ENCODE measurements around the gene MTARC2. TPM values are rescaled to one million over a fixed set of nuclear protein-coding genes. Genes with fewer than 3 reads are reported as not detected.

Gene MTARC2
- total RNA-seq, 4 donors from 2014 or later, result 1.5 to 6.7 (median 6.1) TPM

GRCh38 chr1:220818421-220819173 lies 70.5 kb downstream of the MTARC2 start:
- WGBS, 2 donors, result 57 to 75% methylated on average over 12 to 14 of the region's 14 CpGs
- Histone ChIP-seq H3K9me3 (no peaks in the 10 kb centered on the region), H3K36me3 (no peaks in the 10 kb centered on the region), H3K4me3 (no peak overlapping the region), H3K27me3 (no peaks in the 10 kb centered on the region), H3K27ac (peak overlapping the region in 3 of 4 donors; percentile 60 to 82 (median 82)), H3K4me1 (peaks cover 0 to 11% (median 9%) of the 10 kb centered on the region in 3 donors)
- intact Hi-C loops (cut with DNase I), result loop anchor here (10.0 kb wide), 2 partner anchors 386 to 616 kb away; no protein-coding TSS in a partner anchor
- TF ChIP-seq, protein P1, sequence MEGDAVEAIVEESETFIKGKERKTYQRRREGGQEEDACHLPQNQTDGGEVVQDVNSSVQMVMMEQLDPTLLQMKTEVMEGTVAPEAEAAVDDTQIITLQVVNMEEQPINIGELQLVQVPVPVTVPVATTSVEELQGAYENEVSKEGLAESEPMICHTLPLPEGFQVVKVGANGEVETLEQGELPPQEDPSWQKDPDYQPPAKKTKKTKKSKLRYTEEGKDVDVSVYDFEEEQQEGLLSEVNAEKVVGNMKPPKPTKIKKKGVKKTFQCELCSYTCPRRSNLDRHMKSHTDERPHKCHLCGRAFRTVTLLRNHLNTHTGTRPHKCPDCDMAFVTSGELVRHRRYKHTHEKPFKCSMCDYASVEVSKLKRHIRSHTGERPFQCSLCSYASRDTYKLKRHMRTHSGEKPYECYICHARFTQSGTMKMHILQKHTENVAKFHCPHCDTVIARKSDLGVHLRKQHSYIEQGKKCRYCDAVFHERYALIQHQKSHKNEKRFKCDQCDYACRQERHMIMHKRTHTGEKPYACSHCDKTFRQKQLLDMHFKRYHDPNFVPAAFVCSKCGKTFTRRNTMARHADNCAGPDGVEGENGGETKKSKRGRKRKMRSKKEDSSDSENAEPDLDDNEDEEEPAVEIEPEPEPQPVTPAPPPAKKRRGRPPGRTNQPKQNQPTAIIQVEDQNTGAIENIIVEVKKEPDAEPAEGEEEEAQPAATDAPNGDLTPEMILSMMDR (IDR thresholded peaks at IDR 0.05), result no peak
- TF ChIP-seq POLR2A (IDR thresholded peaks at IDR 0.05), result no peak
- DNase-seq, result no peak

GRCh38 chr1:220819467-220820026 lies 71.4 kb downstream of the MTARC2 start:
- TF ChIP-seq, protein P1 (IDR thresholded peaks at IDR 0.05), result no peak
- TF ChIP-seq POLR2A (IDR thresholded peaks at IDR 0.05), result no peak
- no peak for DNase-seq

DNA sequence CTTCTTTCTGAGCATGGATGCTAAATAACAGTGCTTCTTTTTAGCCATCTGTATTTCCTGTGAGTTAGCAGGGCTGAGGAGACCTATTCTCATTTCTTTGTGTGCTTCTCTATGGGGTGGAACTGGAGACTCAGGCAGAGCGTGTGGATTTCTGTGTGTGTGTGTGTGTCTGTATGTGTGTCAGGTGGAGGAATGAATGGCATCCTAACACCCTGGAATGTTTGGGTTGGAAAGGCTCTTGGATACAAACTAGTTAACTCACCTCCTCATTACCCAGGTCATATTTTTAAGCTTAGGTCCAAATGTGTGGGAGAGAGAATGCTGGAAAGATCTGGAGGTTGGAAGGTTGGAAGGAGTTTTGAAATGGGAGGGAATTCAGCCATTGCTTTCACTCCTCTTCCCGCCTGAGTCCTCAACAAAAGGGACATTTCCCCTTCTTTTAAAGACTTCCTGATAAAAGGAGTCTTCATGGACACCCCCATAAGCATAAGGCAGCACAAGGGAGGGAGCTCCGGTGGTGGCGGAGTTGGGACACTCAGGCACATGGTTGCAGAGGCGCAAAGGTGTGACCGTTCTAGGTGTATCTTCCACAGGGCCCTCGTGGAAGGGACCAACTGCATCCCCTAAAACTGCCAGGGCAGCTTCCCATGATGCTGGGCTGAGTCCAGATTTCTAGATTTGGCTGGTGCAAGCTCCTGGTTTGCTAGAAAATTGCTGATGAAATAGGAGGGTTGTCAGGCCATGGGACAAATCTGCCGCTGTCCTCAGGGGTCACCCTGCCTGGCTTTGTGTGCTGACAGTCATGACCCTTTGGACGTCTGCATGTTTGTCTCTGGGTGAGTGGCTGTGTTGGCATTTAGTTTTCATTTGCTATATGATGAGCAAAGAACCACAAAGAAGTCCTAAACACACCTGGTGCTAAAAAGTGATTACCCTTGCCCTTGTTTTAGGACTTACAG lies 76.2 kb downstream of the MTARC2 start:
- H3K27ac ChIP-seq, result no peak overlapping the region
- H3K4me1 ChIP-seq, result peaks cover 0 to 5% (median 0%) of the 10 kb centered on the region in 3 donors
- H3K36me3 ChIP-seq, result no peaks in the 10 kb centered on the region
- H3K9me3 ChIP-seq, result no peaks in the 10 kb centered on the region
- WGBS, 2 donors, result 79 to 83% methylated on average over 6 to 7 of the region's 9 CpGs
- H3K27me3 ChIP-seq, result no peaks in the 10 kb centered on the region
- DNase-seq, result no peak
- no peak overlapping the region for H3K4me3 ChIP-seq
- TF ChIP-seq POLR2A (IDR thresholded peaks at IDR 0.05), result no peak
- TF ChIP-seq, protein P1 (IDR thresholded peaks at IDR 0.05), result no peak
- intact Hi-C loops (cut with DNase I), result no loop called here

More at GRCh38 chr1:220819467-220820026, 71.4 kb downstream of the MTARC2 start:
- no peaks in the 10 kb centered on the region for H3K27me3 ChIP-seq
- intact Hi-C loops (cut with DNase I), result loop anchor here (10.0 kb wide), 2 partner anchors 385 to 615 kb away; no protein-coding TSS in a partner anchor
- H3K9me3 ChIP-seq, result no peaks in the 10 kb centered on the region
- H3K27ac ChIP-seq, result peak overlapping the region in 3 of 4 donors; percentile 27 to 82 (median 82)
- no peak overlapping the region for H3K4me3 ChIP-seq
- H3K4me1 ChIP-seq, result peaks cover 0 to 11% (median 9%) of the 10 kb centered on the region in 3 donors
- WGBS, 2 donors, result 52 to 78% methylated on average over 1 of the region's 1 CpG
- H3K36me3 ChIP-seq, result no peaks in the 10 kb centered on the region

DNA sequence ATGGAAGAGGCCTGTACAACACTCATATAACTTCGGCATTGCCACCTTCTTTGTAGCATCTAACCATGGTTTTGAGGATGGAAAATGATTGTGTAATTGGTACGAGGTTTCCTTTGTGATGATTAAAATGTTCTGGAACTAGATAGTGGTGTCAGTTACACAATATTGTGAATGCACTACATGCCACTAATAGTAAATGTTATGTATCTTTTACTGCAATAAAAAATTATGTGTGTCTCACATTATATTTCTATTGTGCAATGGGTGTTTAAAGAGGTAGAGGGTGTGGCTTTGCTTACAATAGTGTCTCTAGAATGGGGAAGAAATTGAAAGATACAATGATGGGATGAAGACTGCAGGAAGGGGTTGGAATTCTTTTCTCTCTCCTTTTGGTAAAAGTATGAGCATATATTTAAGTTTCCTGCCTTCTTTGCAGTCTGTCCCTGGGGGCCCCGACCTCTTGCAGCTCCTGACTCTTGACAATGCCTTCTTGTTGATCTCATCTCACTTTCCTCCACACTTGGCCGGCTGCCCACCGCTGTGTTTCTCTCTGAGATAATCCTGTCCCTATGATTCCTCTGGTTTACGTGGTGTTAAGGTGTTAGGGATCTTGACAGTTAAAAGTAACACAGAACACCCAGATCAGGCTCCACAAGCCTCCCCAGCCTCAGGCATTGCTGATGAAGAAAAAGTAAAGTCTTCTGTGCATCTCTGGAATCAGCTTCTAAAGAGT lies 77.9 kb downstream of the MTARC2 start:
- WGBS, 2 donors, result 54 to 60% methylated on average over 5 of the region's 6 CpGs
- intact Hi-C loops (cut with DNase I), result no loop called here
- Histone ChIP-seq H3K27ac (no peak overlapping the region), H3K4me1 (peaks cover 0 to 5% (median 0%) of the 10 kb centered on the region in 3 donors), H3K4me3 (no peak overlapping the region), H3K9me3 (no peaks in the 10 kb centered on the region), H3K27me3 (no peaks in the 10 kb centered on the region), H3K36me3 (no peaks in the 10 kb centered on the region)
- DNase-seq, result no peak
- TF ChIP-seq POLR2A (IDR thresholded peaks at IDR 0.05), result no peak
- TF ChIP-seq, protein P1 (IDR thresholded peaks at IDR 0.05), result no peak

Measured in esophagus squamous epithelium (tissue), 5 donors.